ENCODE results near the gene KIF3A.
A peak's percentile ranks its signal among the peaks of the same experiment; 100 is the strongest.

Gene KIF3A

DNA sequence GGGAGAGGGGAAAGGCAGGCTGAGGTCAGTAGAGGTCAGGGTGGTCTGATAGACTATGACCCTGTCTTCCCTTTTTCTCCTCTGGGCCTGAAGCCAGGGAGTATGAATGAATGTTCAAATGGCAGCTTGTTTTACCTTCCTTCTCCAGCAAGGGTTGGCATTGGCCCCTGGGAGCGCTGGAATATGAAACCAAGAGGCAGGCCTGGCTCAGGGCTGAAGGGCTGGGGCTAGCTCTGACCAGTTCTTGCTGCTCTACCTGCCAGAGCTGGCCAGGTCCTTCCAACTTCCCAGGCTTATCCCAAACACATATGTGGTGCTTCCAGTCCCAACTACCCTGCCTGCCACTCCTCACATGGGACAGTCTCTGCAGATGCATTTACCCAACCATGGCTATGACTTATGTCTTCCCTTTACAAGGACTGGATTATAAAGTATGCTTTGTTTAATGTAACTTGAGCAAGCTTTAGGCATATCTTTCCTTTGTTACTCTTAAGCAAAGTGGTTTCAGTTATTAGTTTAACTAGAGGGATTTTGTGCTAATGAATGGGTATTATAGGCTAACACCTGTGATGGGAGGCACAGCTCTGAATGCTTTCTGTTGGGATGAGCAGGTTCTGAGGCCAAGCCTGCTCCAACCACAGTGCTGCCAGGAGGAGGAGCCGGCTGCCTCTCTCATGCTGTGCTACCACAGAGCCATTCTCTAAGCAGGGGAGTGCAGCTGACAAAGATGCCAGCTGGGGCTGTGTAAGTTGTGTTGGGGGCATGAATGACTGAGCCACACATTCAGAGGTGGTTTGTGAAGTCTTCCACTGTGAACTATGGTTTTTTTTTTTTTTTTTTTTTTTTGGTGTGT lies 16.0 kb upstream of the KIF3A start:
- DNase-seq, result peak; percentile 23

DNA sequence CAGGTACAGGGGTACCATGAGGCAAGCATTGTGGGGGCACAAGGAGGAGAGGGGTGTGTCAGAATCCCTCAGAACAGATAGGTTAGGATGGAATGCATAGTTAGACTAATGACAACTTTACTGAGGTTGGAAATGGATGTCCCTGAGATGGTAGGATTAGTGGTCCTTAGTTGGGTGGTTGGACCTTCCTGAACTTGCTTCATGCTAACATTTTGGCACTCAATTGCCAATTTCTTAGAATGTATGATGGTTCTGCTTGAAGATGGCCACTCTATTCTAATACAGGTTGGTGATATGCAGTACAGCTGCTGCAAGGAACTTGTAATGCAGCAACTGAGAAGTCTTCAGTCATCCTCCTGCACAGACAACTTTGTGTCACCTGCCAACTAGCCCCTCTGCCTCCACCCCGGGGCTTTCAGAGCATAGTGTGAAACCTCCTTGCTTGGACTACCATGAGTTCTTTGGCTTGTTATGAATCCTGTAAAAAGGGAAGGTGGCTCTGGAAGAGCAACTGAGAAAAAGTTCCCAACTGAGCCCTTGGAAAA lies 15.3 kb upstream of the KIF3A start:
- DNase-seq, result no peak

DNA sequence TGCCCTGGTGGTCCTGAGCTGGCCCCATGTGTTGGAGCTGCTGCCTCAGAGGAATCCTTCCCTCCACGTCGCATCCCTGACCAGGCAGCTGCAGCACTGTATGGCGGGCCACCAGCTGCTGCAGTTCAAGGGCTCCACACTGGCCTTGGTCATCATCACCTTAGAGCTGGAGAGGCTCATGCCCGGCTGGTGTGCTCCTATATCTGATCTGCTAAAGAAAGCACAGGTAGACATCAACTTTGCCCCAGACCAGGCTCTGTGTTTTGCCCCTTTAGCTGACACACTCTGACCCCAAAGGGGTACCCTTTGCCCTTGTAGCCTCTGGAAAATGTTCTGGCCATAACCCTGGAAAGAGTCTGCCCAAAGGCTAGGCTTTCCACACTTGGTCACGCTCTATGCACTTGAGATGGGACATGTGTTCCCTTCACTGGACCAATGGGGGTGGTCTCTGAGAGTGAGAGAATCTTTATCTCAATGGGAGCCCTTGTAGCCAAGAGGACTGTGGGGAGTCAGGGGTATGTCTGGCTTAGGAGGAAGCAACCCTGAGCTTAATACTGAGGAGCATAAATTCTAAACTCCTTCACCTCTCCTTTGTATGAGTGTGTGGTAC lies 14.7 kb upstream of the KIF3A start:
- no peak for DNase-seq

DNA sequence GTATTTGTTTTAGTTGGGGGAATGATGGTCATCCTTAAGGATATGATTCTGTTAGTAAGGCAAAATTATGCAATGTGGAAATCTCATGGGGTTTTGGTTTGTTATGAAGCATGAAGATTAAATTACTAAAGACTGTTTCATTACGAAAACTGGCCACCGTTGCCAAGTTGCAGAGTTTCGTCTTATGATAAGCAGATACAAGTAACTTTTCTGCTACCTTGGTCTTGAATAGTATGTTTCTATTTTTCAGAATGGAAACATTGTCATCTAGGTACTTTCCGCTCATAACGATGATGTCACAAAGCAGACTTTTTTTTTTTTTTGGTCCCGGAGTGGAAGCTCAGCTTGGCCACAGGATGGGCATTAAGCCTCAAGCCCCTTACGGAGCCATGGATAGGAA lies 14.1 kb upstream of the KIF3A start:
- no peak for DNase-seq

DNA sequence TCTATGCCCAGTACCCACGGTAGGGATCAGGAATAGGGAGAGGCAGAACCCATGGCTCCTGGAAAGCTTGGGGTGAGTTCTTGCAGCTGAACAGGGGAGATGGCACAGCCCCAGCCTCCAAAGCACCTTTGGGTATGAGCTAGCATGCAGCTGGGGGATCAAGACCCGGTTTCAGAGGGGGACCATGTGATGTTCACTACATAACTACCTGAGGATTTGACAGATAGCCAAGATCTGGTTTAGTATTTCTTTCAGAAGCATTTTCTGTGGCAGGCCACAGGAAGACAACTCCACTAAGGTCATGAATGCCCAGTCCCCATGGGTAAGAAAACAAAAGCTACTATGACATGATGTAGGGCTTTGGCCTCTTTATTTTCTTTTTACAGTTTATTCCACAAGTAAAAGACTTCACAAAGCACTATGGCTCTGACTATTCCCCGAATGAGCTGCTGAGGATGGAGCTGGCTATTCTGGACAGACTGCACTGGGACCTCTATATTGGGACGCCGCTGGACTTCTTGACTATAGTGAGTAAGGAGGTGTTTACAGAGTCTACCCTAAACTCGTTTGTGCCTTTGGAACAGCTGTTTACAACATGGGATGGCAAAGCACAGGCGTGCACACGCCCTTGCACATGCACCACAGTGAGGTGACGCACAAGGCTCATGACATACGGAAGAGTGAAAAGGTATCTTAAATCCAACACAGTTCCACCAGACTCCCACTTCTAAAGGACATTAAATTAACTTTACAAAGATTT lies 13.3 kb upstream of the KIF3A start:
- DNase-seq, result no peak

DNA sequence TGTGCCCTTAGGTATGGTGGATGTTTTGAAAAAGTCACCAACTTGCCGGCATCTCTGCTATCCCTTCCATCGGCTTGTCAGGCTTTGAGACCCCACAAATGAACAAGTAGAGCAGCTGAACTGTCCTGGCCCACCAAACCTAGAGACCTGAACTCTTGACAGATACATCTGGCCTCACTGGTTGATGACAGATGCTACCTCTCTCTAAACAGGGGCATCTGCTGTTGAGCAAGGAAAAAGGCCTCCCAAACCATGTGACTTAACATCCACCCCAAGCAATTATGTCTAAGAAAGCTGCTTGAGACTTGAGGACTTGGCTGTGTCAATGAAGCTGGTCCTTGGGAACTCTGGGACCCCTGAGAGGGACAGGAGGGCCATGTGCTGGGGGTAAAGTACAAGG lies 12.2 kb upstream of the KIF3A start:
- peak; percentile 79 for DNase-seq

DNA sequence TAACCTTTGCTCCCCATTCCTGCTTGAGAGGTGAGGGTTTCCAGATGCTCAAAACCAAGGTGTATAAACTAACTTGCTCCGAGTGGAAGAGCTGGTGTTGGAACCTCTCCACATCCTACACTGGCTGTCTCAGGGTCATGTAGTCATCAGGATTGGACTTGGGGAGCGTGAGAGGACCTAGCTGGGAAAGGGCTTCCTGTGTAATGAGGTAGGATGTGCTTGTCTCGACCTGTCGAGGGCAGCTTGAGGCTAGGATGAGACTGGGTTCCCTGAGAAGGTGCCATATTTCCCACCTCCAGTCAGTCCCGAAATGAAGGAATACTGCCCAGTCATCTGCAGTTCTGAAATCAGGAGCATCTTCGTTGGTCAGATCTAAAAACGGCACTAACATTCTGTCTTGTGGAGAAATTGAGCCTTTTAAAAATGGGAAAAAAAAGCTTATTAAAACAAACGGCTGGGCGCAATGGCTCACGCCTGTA lies 11.2 kb upstream of the KIF3A start:
- no peak for DNase-seq

DNA sequence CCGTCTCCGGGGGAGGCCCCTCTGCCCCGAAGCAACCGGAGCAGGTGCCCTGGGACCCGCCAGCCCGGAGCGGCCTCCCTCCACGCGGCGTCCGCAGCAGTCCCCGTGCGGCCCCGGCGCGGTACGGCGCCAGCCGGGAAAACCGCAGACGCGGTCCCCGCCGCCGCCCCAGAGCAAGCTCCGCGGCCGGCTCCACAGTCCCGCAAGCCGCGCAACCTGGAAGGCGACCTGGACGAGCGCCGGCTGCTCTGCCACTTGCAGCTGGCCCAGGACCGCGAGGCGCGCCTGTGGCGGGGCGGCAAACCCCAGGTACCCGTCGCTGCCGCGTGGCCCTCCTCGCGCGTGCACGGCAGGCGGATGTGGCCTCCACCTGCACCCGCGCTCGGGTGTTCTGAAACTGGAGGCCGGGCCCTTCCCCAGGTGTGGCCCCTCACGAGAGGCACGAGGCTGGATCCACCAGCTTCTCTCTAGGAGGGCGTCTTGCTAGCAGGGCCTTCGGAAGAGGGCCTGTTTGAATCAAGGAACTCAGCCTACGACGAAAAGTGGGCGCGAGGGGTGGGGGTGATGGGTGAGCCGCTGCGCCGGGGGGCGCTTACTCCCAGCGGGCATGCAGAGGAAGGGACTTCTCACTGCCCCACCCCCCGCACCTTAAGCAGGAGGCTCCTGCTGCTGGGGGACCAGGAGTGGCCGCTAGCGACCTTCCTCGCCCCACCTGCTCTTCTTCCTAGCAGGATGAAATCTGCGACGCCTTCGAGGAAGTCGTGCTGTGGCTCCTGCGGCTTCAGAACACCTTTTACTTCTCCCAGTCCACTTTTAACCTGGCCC lies 10.5 kb upstream of the KIF3A start:
- DNase-seq, result no peak

DNA sequence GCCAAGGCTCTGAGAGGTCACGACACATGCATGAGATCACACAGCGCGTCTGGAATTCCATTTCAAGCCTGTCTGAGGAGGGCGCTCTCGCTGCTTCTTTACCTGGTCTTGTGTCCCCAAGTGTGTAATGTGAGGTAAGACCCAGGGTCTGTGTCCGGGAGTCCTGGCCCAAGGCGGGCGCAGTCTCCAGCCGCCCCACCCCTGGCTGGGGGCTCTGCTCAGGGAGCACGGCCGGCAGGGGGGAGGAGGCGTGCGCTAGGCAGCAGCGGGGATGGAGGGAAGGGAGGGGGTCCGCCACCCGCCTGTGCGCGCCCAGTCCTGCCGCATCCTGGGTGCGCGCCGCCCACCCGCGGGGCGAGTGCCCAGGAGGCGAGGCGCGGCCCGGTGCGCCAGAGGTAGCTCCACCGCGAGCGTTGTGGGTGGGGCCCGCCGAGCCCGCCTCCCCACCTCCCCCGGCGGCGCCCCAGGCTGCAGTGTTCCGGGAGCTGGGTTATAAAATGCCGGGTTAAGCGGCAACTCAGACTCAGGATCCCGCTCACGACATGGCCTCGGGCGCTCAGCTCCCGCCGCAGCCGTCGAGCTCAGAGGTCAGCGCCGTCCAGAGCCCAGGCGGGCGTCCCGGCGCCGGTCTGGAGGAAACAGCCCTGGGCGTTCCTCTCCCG lies 9.7 kb upstream of the KIF3A start, which contains the start of gene CCNI2:
TSS of gene CCNI2 (plus strand) at position 473 of the 662 bp plus-strand sequence. CDS start at position 543, 70 bp downstream.
- no peak for DNase-seq

DNA sequence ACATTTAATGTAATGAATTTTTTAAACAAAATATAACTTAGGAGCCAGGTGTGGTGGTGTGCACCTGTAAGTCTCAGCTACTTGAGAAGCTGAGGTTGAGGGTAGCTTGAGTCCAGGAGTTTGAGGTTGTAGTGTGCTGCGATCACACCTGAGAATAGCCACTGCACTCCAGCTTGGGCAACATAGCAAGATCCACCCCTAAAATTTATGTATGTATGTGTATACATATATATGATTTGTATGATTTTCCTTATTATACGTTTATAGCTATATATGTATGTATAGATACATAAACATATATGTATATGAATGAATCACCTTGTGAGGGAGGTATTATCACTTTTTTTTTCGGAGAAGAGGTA lies 9.2 kb upstream of the KIF3A start:
- DNase-seq, result no peak

DNA sequence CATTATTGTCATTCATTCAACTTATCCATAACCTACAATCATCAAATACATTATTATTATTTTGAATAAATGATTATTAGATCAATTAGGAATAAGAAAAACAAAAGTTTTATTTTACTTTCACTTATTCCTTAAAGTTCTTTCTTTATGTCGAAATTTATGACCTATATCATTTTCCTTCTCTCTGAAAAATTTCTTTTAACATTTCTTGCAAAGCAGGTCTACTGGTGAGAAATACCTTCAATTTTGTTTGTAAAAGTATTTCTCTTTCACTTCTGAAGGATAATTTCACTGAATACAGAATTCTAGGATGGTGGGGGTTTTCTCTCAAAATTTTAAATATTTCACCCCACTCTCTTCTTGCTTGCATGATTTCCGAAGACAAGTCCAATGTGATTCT lies 7.3 kb upstream of the KIF3A start:
- DNase-seq, result no peak

DNA sequence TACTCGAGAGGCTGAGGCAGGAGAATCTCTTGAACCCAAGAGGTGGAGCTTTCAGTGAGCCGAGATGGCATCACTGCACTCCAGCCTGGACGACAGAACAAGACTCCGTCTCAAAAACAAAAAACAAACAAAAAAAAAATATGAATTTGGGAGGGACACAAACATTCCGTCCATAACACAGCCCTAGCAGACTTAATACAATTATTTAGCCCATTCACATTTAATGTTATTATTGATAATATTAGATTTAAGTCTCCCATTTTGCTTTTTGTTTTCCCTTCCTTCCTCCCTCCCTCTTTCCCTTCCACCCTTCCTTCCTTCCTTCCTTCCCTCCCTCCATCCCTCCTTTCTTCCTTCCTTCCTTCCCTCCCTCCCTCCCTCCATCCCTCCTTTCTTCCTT lies 5.3 kb upstream of the KIF3A start:
- no peak for DNase-seq

DNA sequence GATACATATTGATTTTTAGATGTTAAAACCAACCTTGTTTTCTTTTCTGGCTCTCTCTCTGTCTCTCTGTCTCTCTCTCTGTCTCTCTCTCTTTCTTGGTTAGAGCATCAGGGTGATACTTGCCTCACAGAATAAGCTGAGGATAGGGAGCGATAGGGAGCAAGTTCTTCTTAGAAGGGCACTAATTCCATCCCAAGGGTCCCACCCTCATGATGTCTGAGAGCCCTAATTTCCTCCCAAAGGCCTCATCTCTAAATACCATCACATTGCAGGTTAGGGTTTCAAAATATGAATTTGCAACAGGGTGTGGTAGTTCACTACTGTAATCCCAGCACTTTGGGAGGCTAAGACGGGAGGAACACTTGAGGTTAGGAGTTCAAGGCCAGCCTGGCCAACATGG lies 4.8 kb upstream of the KIF3A start:
- no peak for DNase-seq

DNA sequence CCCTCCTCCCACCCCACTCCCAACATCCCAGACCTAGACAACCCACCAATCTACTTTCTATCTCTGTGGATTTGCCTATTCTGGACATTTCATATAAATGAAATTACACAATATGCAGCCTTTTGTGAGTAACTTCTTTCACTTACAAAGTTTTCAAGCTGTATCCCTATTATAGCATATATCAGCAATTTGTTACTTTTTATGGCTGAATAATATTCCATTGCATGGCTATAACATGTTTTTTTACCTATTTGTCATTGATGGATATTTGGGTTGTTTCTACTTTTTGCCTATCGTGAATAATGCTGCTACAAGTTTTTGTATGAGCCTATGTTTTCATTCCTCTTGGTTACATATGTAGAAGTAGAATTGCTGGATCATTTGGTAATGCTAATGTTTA lies 1.9 kb upstream of the KIF3A start:
- no peak for DNase-seq

DNA sequence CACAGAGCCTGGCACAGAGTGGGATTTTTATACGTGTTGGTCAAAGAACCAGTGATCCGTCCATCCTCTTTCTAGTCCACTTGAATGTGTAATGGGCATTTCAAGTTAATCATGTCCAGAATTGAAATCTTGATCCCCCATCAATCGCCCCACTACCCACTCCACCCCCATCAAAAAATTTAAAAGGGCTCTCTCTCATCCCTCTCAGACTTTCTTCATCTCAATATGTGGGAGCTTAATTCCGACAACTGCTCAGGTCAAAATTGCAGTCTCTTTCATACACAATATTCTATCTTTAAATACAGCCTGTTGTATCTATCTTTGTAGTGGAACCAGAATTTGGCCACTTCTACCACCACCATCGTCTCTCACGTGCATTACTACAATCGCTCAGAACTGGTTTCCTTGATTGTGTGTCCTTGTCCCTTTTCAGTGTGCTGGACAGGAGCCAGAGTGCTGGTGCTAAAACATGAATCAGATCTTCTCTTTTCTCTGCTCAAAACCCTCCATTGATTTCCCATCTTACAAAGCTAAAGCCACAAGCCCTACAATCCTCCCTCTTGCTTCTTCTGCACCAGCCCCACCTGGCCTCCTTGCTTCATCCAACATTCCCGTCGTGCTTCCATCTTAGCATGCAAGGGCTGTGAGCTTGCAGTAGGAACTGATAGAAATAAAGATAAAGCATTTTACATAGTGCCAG lies 786 bp upstream of the KIF3A start:
- no peak for DNase-seq

DNA sequence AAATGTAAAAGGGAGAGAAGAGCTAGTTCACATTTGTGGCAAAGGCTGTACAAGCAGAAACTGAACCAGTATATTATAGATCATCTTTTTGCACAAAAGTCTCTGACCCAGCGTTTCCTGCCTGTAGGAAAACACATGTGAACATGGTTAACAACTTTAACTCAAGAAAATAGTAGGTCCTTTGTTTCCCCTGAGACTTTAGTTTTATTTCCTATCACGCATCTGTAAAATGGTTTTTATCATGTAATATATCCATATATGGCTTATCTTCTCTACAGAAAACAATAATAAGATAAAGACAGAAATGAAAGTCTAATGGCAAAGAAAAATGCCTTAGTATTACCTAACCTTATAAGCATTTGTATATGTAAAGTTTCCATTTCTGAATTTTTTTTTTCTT lies 2.7 kb downstream of the KIF3A start:
- no peak for DNase-seq

DNA sequence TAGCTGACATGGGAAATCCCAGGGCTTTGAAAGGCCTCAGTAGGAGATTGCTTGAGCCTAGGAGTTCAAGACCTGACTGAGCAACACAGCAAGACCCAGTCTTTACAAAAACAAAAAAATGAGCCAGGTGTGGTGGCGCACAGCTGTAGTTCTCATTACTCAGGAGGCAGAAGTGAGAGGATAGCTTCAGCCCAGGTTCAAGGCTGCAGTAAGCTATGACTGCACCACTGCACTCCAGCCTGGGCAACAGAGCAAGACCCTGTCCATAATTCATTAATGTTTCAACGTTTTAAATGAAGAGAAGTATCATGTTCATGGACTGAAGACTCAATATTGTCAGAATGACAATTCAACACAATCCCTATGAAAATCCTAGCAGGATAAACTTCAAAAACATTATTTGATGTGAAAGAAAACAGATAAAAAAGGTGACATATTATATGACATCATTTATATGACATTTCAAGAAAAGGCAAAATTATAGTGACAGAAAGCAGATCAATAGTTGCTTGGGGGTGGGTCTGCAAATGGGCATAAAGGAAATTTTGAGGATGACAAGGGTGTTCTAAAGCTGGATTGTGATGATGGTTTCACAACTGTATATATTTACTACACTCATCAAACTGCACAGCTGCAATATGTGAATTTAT lies 3.7 kb downstream of the KIF3A start:
- no peak for DNase-seq

DNA sequence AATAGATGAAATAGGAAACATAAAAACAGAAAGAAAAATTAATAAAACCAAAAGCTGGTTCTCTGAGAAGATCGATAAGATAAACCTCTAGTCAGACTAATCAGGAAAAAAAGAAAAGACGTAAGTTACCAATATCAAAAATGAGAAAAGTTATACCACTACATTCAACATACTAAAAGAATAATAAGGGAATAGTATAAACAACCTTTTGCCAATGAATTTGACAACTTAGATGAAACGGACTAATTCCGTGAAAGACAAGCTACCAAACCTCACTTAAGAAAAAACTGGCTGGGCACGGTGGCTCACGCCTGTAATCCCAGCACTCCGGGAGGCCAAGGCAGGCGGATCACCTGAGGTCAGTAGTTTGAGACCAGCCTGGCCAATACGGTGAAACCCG lies 7.5 kb downstream of the KIF3A start:
- DNase-seq, result no peak

DNA sequence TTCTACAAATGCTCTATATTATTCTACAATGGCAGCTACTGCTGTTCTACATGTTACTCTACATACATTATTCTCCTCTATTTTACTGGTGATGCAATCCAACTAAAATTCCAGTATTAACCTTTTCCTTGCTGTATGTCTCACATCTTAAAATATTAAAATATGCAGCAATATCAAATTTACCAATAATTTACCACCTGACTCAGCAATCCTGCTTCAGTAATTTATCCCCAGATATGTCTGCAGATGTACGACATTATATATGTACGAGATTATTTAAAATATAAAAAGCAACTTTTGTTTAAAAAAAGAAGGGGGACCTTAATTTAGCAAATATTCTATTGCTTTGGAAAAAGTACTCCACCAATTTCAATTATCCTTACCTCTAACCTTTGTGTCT lies 11.6 kb downstream of the KIF3A start:
- DNase-seq, result no peak

DNA sequence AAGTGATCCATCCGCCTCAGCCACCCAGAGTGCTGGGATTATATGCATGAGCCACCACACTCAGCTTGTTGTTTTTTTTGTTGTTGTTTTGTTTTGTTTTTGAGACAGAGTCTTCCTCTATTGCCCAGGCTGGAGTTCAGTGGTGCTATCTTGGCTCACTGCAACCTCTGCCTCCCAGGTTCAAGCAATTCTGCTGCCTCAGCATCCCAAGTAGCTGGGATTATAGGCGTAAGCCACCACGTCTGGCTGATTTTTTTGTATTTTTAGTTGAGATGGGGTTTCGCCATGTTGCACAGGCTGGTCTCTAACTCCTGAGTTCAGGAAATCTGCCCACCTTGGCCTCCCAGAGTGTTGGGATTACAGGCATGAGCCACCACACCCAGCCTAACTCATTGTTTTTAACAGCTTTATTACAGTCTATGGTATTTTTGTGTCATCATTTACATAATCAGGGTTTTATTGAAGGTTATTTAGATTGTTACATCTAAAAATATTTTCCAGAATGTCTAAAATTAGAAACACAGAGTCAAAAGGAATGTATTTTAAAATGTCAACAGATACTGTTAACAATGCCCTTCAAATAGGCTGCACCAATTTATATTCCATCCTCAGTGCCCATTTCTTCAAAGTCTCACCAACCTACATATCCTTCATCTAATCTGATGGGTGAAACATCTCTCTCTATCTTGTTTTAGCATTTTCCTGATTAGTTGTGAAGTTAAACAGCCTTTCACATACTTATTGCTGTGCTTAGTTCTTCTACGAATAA lies 18.6 kb downstream of the KIF3A start:
- no peak for DNase-seq

Data from NCI-H524 treated with DMSO at 0.1 percent for 48 hours (cell line).